H4 (cell line): Measurements from ENCODE around the gene PIN1. TPM values are rescaled to one million over a fixed set of nuclear protein-coding genes. Genes with fewer than 3 reads are reported as not detected.

ENCODE experiments used
- DNase-seq: peaks from one replicate; pipeline ENCODE4 v3.0.0-alpha.2; 2015; ENCODE audit warnings: low spot score
- total RNA-seq: library from RNA; depleted of rRNA; stranded (reverse); fragments of >200 nt; shearing (Covaris generic); gene quantifications from 2 replicates; pipeline ENCODE4 v1.2.3, GENCODE V29; 2014; rRNA removed

Gene PIN1
- total RNA-seq, 1 experiment from 2014 or later, result 73.2 TPM

DNA sequence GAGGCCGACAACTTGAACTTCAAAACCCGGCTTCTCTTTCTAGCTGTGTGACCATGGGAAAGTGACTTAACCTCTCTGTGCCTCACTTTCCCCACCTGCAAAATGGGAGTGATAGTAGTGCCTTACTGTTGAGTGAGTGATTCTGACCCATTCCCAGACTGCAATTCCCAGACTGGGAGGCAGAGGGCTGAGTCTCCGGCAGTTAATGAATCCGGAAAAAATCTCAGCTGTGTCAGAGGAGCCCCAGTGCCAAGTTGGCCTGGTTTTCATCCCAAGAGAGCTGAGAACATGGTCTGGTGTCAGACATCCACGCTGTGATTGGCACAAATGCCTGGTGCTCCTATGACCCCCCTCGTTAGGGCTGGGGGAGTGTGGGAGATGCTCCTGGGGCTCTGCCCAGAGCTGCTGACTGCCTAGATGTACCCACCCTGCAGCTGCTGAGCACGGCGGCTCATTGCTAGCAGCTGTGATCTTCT is 50.0 kb downstream of the PIN1 start:
- DNase-seq, result no peak

DNA sequence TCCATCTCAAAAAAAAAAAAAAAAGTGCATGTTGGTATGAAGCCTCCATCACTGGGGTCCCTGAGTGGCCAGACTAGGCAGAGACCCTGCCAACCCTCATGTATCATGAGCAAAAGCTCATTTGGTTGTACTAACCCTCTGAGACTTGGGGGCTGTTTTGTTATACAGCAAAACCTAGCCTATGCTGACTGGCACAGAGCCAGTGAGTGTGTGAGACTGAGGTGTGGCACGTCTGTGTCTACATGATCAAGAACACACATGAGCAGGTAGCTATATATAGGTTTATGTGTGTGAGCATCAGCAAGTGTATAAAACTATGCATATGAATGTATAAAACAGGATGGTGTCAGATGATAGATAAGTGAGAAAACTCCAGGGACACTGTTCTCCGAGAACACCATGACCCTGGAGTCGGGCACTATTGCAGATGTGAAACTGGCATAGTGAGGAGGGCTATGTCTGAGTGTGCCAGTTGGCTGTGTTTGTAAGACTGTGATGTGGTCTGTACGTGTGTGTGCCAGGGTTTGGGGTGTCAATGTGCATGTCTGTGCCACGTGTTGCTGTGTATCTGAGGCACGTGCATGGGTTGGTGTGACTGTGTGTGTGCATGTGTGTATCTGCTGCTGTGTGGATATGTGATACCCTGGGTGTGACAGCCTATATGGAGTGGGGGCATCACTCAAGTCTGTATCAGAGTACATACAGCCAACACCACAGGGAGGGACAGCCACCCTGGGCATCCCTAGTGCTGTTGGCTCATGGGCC is 56.7 kb downstream of the PIN1 start:
- DNase-seq, result no peak

Other genes with a start within 250 kb of the PIN1 start
- 18.4 and 49.7 TPM in 2 replicates for gene ZNF561, start 214.1 kb upstream of the PIN1 start, total RNA-seq
- gene ZNF562, start 160.2 kb upstream of the PIN1 start, total RNA-seq, result 21.8 and 32.9 TPM in 2 replicates
- 3.4 and 4.0 TPM in 2 replicates for gene ZNF846, start 66.6 kb upstream of the PIN1 start, total RNA-seq
- 8.8 and 12.7 TPM in 2 replicates for gene FBXL12, start 16.2 kb upstream of the PIN1 start, total RNA-seq
- gene UBL5, start 7.4 kb upstream of the PIN1 start, total RNA-seq, result 598 and 736 TPM in 2 replicates
- 11.1 and 17.3 TPM in 2 replicates for gene OLFM2, start 101.2 kb downstream of the PIN1 start, total RNA-seq
- 0.14 TPM in 1 of 2 replicates, not detected in the other for gene COL5A3, start 175.2 kb downstream of the PIN1 start, total RNA-seq
- not detected in 2 replicates for gene RDH8, start 178.2 kb downstream of the PIN1 start, total RNA-seq